ENCODE measurements around the gene CCDC33. TPM values are rescaled to one million over a fixed set of nuclear protein-coding genes. Genes with fewer than 3 reads are reported as not detected.
A peak's percentile ranks its signal among the peaks of the same experiment; 100 is the strongest.

CCDC33 gene
- total RNA-seq, 1 donor from 2014 or later = not detected

GRCh38 chr15:74381481-74381880 is 145.4 kb downstream of the CCDC33 start:
- no peaks in the 10 kb centered on the region for H3K27me3 Mint-ChIP-seq
- H3K4me1 Mint-ChIP-seq = peaks cover 79% of the 10 kb centered on the region
- no peak for DNase-seq
- H3K27ac Mint-ChIP-seq = peak overlapping the region; percentile 82
- no peaks in the 10 kb centered on the region for H3K9me3 Mint-ChIP-seq
- no peak overlapping the region for H3K4me3 Mint-ChIP-seq
- intact Hi-C loops (cut with micrococcal nuclease) = no loop called here
- no peaks in the 10 kb centered on the region for H3K36me3 Mint-ChIP-seq (ENCODE audit: low read depth)

DNA sequence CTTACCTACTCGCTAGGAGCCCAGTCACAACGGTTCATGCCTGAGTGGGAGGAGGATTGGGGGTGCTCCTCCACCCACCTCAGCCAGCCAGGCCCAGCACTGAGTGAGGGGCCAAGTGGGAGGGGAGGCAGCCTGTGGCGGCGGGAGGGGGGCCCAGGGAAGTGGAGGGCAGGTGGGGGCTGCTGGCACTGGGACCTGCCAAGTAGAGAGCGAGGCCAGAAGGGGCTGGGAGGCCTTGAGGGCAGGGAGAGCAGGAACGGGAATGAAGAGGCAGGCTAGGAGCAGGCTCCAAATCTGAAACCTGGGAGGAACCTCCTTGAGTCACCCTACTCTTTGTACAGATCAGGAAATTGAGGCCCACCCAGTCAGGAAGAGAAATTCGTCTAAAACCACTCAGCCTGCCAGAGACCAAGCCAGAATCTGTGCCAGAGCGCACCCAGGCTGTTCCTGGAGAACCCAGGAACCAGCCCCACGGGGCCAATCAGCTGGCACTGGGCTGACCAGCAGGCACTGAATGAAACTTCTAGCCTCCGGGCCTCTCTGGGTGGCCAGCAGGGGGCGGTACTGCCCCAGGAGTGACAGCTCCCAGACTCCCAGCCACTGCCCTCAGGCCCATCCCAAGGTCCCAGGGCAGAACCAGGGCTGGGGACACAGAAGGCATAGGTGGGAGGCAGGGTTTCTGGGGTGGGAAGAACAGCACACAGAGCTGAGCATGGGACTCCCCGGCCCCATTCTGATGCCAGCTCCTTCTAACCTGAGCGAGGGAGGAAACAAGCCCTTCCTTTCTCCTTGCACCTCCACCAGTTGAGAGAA is 146.1 kb downstream of the CCDC33 start:
- no peaks in the 10 kb centered on the region for H3K27me3 Mint-ChIP-seq
- H3K4me1 Mint-ChIP-seq = peaks cover 76% of the 10 kb centered on the region
- no peaks in the 10 kb centered on the region for H3K36me3 Mint-ChIP-seq (ENCODE audit: low read depth)
- peak overlapping the region; percentile 82 for H3K27ac Mint-ChIP-seq
- no peaks in the 10 kb centered on the region for H3K9me3 Mint-ChIP-seq
- no peak overlapping the region for H3K4me3 Mint-ChIP-seq
- intact Hi-C loops (cut with micrococcal nuclease) = loop anchor here (1.0 kb wide), 1 partner anchor 56 kb away; no protein-coding TSS in a partner anchor
- peak; percentile 94 for DNase-seq

DNA sequence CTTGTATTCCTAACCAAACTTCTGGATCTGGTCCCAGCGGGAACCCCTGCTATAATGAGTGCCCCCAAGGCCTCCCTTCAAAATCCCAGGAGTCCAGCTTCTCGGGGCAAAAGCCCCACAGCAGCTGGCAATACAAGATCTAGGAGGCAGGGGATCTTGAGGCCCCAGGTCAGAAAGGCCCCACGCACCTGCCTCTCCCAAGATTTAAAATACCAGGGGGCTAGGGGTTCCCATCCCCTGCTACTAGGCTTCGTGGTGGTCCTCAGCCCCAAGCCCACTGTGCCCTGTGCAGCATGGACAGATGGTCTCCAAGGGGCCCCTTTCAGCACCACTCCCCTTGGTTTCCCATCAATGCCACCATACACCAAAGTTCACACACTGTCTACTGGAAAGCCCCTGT is 147.2 kb downstream of the CCDC33 start:
- peak overlapping the region; percentile 55 for H3K4me3 Mint-ChIP-seq
- intact Hi-C loops (cut with micrococcal nuclease) = no loop called here
- no peak for DNase-seq
- H3K9me3 Mint-ChIP-seq = no peaks in the 10 kb centered on the region
- no peaks in the 10 kb centered on the region for H3K36me3 Mint-ChIP-seq (ENCODE audit: low read depth)
- peak overlapping the region; percentile 90 for H3K27ac Mint-ChIP-seq
- H3K27me3 Mint-ChIP-seq = no peaks in the 10 kb centered on the region
- peaks cover 70% of the 10 kb centered on the region for H3K4me1 Mint-ChIP-seq

DNA sequence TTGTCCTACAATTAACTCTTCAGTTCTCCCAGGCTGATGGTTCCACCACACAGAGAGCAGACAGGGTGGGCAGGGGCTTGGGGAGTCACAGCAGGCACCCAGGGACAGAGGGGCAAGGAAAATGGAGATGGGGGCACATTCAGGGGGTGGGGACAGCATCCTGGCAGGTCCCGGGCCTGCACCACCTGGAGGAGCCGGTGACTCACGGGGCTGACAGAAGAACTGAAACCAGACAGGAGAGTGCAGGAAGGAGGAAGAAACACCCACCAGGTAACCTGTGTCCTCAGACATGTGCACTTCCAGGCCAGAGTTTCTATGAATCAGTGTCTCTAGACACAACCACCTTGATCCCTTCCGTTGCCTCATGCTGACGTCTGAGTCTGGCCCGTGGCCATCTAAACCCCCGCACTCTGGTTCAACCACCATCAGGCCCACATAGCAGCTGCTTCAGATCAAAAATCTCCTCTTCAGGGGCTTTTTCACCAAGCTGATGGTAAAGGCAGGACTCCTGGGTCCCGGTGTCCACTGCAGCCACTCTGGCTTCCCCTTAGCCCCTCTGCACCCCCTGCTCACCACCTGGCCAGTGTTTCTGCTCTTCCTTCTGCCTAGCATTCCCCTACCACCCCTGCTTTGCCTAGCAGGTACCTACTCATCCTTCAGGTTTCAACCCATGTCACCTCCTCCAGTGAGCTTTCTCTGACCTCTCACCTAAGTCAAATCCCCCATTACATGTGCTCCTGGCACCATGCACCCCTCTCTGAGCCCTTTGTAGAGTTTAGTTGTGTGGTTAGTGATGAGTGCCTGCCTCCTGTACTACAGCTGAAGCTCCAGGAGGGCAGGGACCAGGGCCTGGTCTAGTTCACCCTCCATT is 147.8 kb downstream of the CCDC33 start:
- Mint-ChIP-seq H3K4me1 (peaks cover 66% of the 10 kb centered on the region), H3K27ac (peak overlapping the region; percentile 90), H3K36me3 (ENCODE audit: low read depth) (no peaks in the 10 kb centered on the region), H3K4me3 (peak overlapping the region; percentile 55), H3K27me3 (no peaks in the 10 kb centered on the region), H3K9me3 (no peaks in the 10 kb centered on the region)
- DNase-seq = peak; percentile 83
- intact Hi-C loops (cut with micrococcal nuclease) = loop anchor here (1.0 kb wide), 2 partner anchors 12 to 19 kb away; no protein-coding TSS in a partner anchor

DNA sequence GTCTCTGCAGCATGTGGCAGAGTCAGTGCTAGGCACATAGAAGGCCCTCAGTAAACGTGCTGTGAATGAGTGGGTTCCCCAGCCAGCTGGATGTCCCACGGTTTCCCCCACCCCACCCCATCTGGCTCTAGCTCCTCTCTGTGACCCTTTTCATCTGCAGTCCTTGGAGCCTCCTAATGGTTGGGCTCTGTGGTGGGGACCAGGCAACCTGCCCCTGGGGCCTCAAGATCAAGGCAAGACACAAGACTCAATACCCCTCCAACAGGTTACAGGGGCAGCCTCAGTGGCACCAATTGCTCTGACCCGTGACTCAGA is 148.4 kb downstream of the CCDC33 start:
- DNase-seq = no peak
- Mint-ChIP-seq H3K27ac (peak overlapping the region; percentile 90), H3K9me3 (no peaks in the 10 kb centered on the region), H3K27me3 (no peaks in the 10 kb centered on the region), H3K36me3 (ENCODE audit: low read depth) (no peaks in the 10 kb centered on the region), H3K4me1 (peaks cover 60% of the 10 kb centered on the region), H3K4me3 (peak overlapping the region; percentile 55)
- intact Hi-C loops (cut with micrococcal nuclease) = loop anchor here (1.0 kb wide), 2 partner anchors 12 to 19 kb away; no protein-coding TSS in a partner anchor

DNA sequence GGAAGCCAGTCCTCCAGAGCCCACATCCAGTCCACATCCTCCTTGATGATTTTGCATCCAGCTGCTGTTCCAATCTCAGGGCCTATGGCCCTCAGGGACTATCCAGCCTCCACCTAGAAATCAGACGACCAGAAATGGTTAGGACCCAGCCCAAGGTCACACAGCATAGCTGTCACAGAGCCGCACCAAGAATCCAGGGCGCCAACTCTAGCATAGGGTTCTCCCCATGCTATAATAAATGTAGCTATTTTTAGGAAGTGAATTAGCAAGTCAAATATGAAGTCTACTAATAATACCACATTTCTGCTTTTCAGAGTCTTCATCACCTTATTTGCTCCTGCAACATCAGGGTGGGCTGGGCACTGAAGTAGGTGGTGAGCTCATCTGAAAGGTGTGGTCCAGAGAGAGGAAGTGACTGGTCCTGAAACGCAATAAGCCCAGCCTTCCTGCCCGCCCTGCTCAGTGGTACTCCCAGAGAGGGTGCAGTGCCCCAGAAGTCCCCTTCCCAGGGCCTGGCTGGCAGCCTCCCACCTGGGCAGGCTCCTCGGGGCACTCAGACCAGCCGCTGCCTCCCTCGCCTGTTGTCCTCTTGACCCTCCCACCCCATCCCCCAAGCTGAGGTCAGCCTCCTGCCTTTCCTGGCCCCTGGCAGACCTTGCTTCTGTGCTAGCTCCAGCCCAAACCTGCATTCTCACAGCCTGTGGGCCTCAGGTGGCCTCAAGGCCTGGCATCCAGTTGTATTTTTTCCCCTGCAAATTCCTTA is 148.9 kb downstream of the CCDC33 start:
- H3K36me3 Mint-ChIP-seq (ENCODE audit: low read depth) = no peaks in the 10 kb centered on the region
- peak; percentile 82 for DNase-seq
- peak overlapping the region; percentile 90 for H3K27ac Mint-ChIP-seq
- intact Hi-C loops (cut with micrococcal nuclease) = loop anchor here (1.0 kb wide), 2 partner anchors 11 to 18 kb away; no protein-coding TSS in a partner anchor
- peaks cover 62% of the 10 kb centered on the region for H3K4me1 Mint-ChIP-seq
- H3K27me3 Mint-ChIP-seq = no peaks in the 10 kb centered on the region
- peak overlapping the region; percentile 36 for H3K4me3 Mint-ChIP-seq
- H3K9me3 Mint-ChIP-seq = no peaks in the 10 kb centered on the region

DNA sequence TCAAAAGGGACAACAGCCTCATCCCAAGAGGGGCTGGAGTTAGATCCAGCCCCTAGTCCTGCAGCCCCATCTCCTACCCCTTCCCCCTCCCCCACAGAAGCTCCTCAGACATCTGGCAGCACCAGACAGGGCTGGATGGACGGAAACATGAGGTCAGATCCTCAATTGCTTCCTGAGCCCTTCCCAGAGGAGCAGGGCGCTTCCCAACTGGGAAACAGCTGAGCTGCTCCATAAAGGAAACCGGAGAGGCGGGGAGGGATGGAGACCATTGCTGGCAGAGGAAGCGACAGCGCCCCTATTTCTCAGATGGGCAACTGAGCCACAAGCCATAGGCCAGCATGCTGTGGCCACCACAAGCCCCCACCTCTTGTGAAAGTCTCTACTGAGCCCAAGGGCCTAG is 149.6 kb downstream of the CCDC33 start:
- Mint-ChIP-seq H3K27me3 (no peaks in the 10 kb centered on the region), H3K36me3 (ENCODE audit: low read depth) (no peaks in the 10 kb centered on the region), H3K4me3 (no peak overlapping the region), H3K4me1 (peaks cover 61% of the 10 kb centered on the region), H3K9me3 (no peaks in the 10 kb centered on the region), H3K27ac (peak overlapping the region; percentile 90)
- intact Hi-C loops (cut with micrococcal nuclease) = no loop called here
- no peak for DNase-seq

Other genes starting within 250 kb of the CCDC33 start
- gene STOML1, start 244.0 kb upstream of the CCDC33 start, total RNA-seq = 10.3 and 10.6 TPM in 2 replicates
- 61.3 and 64.2 TPM in 2 replicates for gene PML, start 241.6 kb upstream of the CCDC33 start, total RNA-seq
- not detected in 2 replicates for gene GOLGA6A, start 153.8 kb upstream of the CCDC33 start, total RNA-seq
- gene ISLR2, start 105.7 kb upstream of the CCDC33 start, total RNA-seq = not detected in 2 replicates
- gene ISLR, start 62.6 kb upstream of the CCDC33 start, total RNA-seq = not detected in 2 replicates
- gene STRA6, start 33.5 kb upstream of the CCDC33 start, total RNA-seq = not detected in 2 replicates
- gene CYP11A1, start 131.3 kb downstream of the CCDC33 start, total RNA-seq = not detected in 2 replicates
- gene SEMA7A, start 197.6 kb downstream of the CCDC33 start, total RNA-seq = 88.0 and 89.6 TPM in 2 replicates
- gene UBL7, start 224.8 kb downstream of the CCDC33 start, total RNA-seq = 53.5 and 62.1 TPM in 2 replicates

Data from activated CD4-positive, alpha-beta T cell treated with anti-CD3 and anti-CD28 coated beads, Interleukin-2, amount 10 ng/mL, durations not matched to agents 24 days and 14 days (primary cell).